Small intestine (tissue), 7 donors: ENCODE measurements around the gene SCNN1A. TPM values are rescaled to one million over a fixed set of nuclear protein-coding genes. Genes with fewer than 3 reads are reported as not detected.
A peak's percentile ranks its signal among the peaks of the same experiment; 100 is the strongest.

Experiments used
- DNase-seq, 2 donors: peaks; one replicate each; pipeline versions ENCODE4 v3.0.0 to v3.0.0-alpha.2; 2013
- FAIRE-seq: peaks from 2 replicates; lab custom pipeline; 2012; peaks lifted over from hg19 to GRCh38; lab: Jason Lieb, UNC
- H3K27ac ChIP-seq, 3 donors: one replicate each; pipeline ENCODE4 v1.5.1; 2013; ENCODE audit warnings: low read length in 2 of 3, mild to moderate bottlenecking in 2 of 3, control low read depth in 1 of 3, inconsistent platforms in 1 of 3, low read depth in 1 of 3, moderate library complexity in 1 of 3
- H3K27me3 ChIP-seq, 3 donors: one replicate each; pipeline ENCODE4 v1.6.1; 2013; ENCODE audit warnings: low read length in 3 of 3, inconsistent platforms in 1 of 3; ENCODE audit not compliant: control insufficient read depth in 3 of 3, insufficient read depth in 3 of 3
- H3K36me3 ChIP-seq, 3 donors: one replicate each; pipeline ENCODE4 v1.6.1; 2013; ENCODE audit warnings: low read length in 3 of 3, inconsistent platforms in 1 of 3, low read depth in 1 of 3, mild to moderate bottlenecking in 1 of 3, moderate library complexity in 1 of 3; ENCODE audit not compliant: control insufficient read depth in 3 of 3, insufficient read depth in 2 of 3
- H3K4me1 ChIP-seq, 3 donors: one replicate each; pipeline ENCODE4 v1.6.1; 2013; ENCODE audit warnings: low read length in 2 of 3, inconsistent platforms in 1 of 3, low read depth in 1 of 3, mild to moderate bottlenecking in 1 of 3, moderate library complexity in 1 of 3; ENCODE audit not compliant: control insufficient read depth in 3 of 3, insufficient read depth in 2 of 3
- H3K4me3 ChIP-seq, 3 donors: one replicate each; pipeline ENCODE4 v1.5.1; 2013; ENCODE audit warnings: low read length in 3 of 3, control low read depth in 1 of 3, inconsistent platforms in 1 of 3, low read depth in 1 of 3, mild to moderate bottlenecking in 1 of 3, moderate library complexity in 1 of 3
- H3K9me3 ChIP-seq, 2 donors: one replicate each; pipeline ENCODE4 v1.6.1; 2013; ENCODE audit warnings: low read depth in 1 of 2, low read length in 1 of 2; ENCODE audit not compliant: control insufficient read depth in 2 of 2, insufficient read depth in 1 of 2
- WGBS, 3 donors: extraction: QIAGEN DNeasy Blood & Tissue Kit; methylation state at CpG; one replicate each; pipeline ENCODE4 v1.1.7; 2013; 5-methylcytosine and 5-hydroxymethylcytosine counted together
- polyA plus RNA-seq, 4 donors: library from polyadenylated mRNA; stranded (reverse) in 3 of 4; unstranded in 1 of 4; fragments of 200-250 nt in 3 of 4; fragments of 120-200 nt in 1 of 4; gene quantifications; one replicate each; pipeline versions ENCODE4 v1.2.1 to v1.2.3, GENCODE V29; 2013
- donor health status: healthy with polysubstance abuse.
- donor health status: control.
- donor health status: control.
- donor health status: Bipolar disorder and iron deficiency.
- donor health status: healthy.

The SCNN1A gene
- polyA plus RNA-seq, 4 donors, result 12.3 to 47.1 (median 16.6) TPM

- peaks cover 8 to 45% (median 14%) of the 10 kb centered on the region in 3 donors for H3K36me3 ChIP-seq
- FAIRE-seq (no peak), DNase-seq (no peak)
- no peaks in the 10 kb centered on the region for H3K27me3 ChIP-seq
- WGBS, 3 donors, result 85 to 87% (median 87%) methylated on average over 13 to 17 of the region's 17 CpGs
- H3K4me3 ChIP-seq, result no peak overlapping the region
- H3K27ac ChIP-seq, result peak overlapping the region in 2 of 3 donors; percentile 12 to 21
- no peaks in the 10 kb centered on the region for H3K9me3 ChIP-seq
- H3K4me1 ChIP-seq, result peaks cover 0 to 13% (median 0%) of the 10 kb centered on the region in 3 donors
Measured at GRCh38 chr12:6391013-6391412, 15.7 kb upstream of the SCNN1A start.

- H3K27ac ChIP-seq, result no peak overlapping the region
- no peaks in the 10 kb centered on the region for H3K9me3 ChIP-seq
- no peak for FAIRE-seq
- H3K27me3 ChIP-seq, result no peaks in the 10 kb centered on the region
- 74 to 75% (median 75%) methylated on average over 15 of the region's 15 CpGs for WGBS, 3 donors
- peak in 1 of 2 donors; percentile 28 for DNase-seq
- no peak overlapping the region for H3K4me3 ChIP-seq
- peaks cover 8 to 51% (median 15%) of the 10 kb centered on the region in 3 donors for H3K36me3 ChIP-seq
- peaks cover 0 to 15% (median 0%) of the 10 kb centered on the region in 3 donors for H3K4me1 ChIP-seq
Measured at GRCh38 chr12:6390084-6390799, 14.9 kb upstream of the SCNN1A start.

DNA sequence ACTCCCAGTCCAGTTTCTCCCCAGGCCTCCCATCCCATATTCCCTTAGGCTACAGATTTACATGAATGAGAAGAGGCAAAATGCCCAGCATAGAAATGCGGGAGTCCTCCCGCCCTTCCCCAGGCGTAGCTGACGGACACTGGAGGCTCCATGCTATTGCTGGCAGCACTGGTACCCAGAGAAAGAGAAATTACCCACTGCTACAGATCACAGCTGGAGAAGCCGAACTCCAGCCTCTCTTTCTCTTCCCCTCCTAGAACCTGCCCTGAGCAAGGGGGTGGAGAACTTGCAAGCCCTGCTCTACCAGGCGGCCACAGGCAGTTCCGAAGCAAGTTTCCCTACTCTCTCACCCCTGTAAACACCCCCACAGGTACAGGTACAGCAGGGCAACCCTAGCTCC lies 12.2 kb upstream of the SCNN1A start:
- Histone ChIP-seq H3K4me3 (no peak overlapping the region), H3K27me3 (no peaks in the 10 kb centered on the region), H3K36me3 (peaks cover 8 to 55% (median 15%) of the 10 kb centered on the region in 3 donors), H3K4me1 (peaks cover 4 to 37% (median 9%) of the 10 kb centered on the region in 3 donors), H3K27ac (no peak overlapping the region), H3K9me3 (no peaks in the 10 kb centered on the region)
- no peak for FAIRE-seq
- 87 to 93% (median 93%) methylated on average over 7 of the region's 7 CpGs for WGBS, 3 donors
- no peak for DNase-seq

- Histone ChIP-seq H3K4me3 (no peak overlapping the region), H3K27ac (no peak overlapping the region), H3K36me3 (peaks cover 8 to 55% (median 15%) of the 10 kb centered on the region in 3 donors), H3K4me1 (peaks cover 4 to 30% (median 9%) of the 10 kb centered on the region in 3 donors), H3K9me3 (no peaks in the 10 kb centered on the region), H3K27me3 (no peaks in the 10 kb centered on the region)
- 19 to 46% (median 28%) methylated on average over 1 of the region's 1 CpG for WGBS, 3 donors
- DNase-seq (no peak), FAIRE-seq (no peak)
Measured at GRCh38 chr12:6386491-6386890, 11.1 kb upstream of the SCNN1A start.

DNA sequence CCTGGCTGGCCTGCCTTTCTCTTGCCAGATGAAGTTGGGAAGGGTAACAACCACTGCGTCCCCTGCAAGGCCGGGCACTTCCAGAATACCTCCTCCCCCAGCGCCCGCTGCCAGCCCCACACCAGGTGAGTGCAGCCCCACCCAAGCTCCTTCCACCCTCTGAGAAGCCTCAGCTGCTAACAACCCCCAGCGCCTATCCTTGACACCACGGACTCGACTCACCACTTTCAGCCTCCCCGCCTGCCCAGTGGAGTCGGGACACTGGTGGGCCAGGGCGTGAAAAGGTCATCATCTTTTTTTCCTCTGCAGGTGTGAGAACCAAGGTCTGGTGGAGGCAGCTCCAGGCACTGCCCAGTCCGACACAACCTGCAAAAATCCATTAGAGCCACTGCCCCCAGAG lies 10.7 kb upstream of the SCNN1A start:
- Histone ChIP-seq H3K36me3 (peaks cover 8 to 53% (median 14%) of the 10 kb centered on the region in 3 donors), H3K27me3 (no peaks in the 10 kb centered on the region), H3K27ac (no peak overlapping the region), H3K9me3 (no peaks in the 10 kb centered on the region), H3K4me3 (peak overlapping the region in 1 of 3 donors; percentile 0), H3K4me1 (peaks cover 4 to 29% (median 9%) of the 10 kb centered on the region in 3 donors)
- WGBS, 3 donors, result 61 to 70% (median 67%) methylated on average over 8 to 11 of the region's 11 CpGs
- DNase-seq (no peak), FAIRE-seq (no peak)

DNA sequence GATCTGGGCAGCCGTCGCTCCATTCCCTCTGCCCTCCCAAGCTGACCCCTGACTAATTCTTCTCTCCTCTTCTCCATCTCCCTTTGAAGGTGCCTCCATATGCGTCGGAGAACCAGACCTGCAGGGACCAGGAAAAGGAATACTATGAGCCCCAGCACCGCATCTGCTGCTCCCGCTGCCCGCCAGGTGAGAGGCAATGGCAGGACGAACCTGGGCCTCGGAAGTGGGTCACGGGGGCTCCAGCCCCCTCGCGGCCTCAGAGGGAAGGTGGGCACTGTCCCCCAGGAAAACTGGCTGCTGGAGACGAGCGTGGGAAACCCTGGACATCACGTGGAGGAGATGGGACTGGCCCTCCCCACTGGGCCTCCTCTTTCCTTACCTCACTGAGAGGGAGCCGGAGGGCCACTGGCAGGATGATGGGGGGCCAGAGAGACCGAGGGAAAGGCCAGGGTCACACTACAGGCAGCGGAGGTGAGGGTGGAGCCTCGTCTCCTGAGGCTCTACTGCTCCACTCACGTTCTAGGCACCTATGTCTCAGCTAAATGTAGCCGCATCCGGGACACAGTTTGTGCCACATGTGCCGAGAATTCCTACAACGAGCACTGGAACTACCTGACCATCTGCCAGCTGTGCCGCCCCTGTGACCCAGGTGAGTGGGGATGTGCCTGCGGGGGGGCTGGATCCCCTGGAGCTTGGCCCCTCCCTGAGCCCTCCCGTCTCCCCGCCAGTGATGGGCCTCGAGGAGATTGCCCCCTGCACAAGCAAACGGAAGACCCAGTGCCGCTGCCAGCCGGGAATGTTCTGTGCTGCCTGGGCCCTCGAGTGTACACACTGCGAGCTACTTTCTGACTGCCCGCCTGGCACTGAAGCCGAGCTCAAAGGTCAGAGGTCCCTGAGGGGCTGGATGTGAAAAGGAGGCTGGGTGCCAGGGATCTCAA lies 9.4 kb upstream of the SCNN1A start:
- H3K27ac ChIP-seq, result peak overlapping the region; percentile 82 to 94 (median 88)
- H3K9me3 ChIP-seq, result no peaks in the 10 kb centered on the region
- 11 to 47% (median 25%) methylated on average over 35 to 36 of the region's 36 CpGs for WGBS, 3 donors
- peak; percentile 42 to 58 for DNase-seq
- no peaks in the 10 kb centered on the region for H3K27me3 ChIP-seq
- H3K36me3 ChIP-seq, result peaks cover 8 to 40% (median 9%) of the 10 kb centered on the region in 3 donors
- H3K4me3 ChIP-seq, result peak overlapping the region; percentile 48 to 89 (median 70)
- peaks cover 4 to 29% (median 9%) of the 10 kb centered on the region in 3 donors for H3K4me1 ChIP-seq
- FAIRE-seq, result no peak

GRCh38 chr12:6383572-6384498 lies 8.5 kb upstream of the SCNN1A start, which contains the start of gene LTBR:
Gene LTBR, plus strand, starts transcription at chr12:6384162. Its CDS starts 197 bp downstream, at chr12:6384359.
- Histone ChIP-seq H3K36me3 (peaks cover 5 to 35% (median 9%) of the 10 kb centered on the region in 3 donors), H3K4me1 (peaks cover 4 to 29% (median 9%) of the 10 kb centered on the region in 3 donors), H3K27ac (peak within 1 kb of the TSS; percentile 82 to 94 (median 88)), H3K4me3 (peak within 1 kb of the TSS; percentile 48 to 89 (median 70)), H3K27me3 (no peaks in the 10 kb centered on the region), H3K9me3 (no peaks in the 10 kb centered on the region)
- FAIRE-seq (no peak), DNase-seq (peak; percentile 94 to 97)
- WGBS, 3 donors, result 7 to 11% (median 9%) methylated on average over 36 to 62 of the region's 62 CpGs
